NCI-H446 treated with DMSO at 0.1 percent for 48 hours (cell line): Measurements from ENCODE around the gene GADD45GIP1.
A peak's percentile ranks its signal among the peaks of the same experiment; 100 is the strongest.
"Not testable (repeated sequence)": the region's sequence is repeated elsewhere in the genome, so short reads cannot be mapped to it uniquely, and the experiment has no call there.

Experiments
- DNase-seq: peaks from one replicate; lab custom pipeline; 2025; lab: John Stamatoyannopoulos, UW

The GADD45GIP1 gene

GRCh38 chr19:12987781-12988180, 30.8 kb upstream of the GADD45GIP1 start:
- no peak for DNase-seq

GRCh38 chr19:12987190-12987589, 30.2 kb upstream of the GADD45GIP1 start:
- no peak for DNase-seq

GRCh38 chr19:12986726-12987125, 29.7 kb upstream of the GADD45GIP1 start:
- no peak for DNase-seq

GRCh38 chr19:12985049-12985776, 28.2 kb upstream of the GADD45GIP1 start:
- DNase-seq = no peak

- DNase-seq = no peak
Measured at GRCh38 chr19:12984683-12985048, 27.6 kb upstream of the GADD45GIP1 start.

- no peak for DNase-seq
Measured at GRCh38 chr19:12984143-12984627, 27.2 kb upstream of the GADD45GIP1 start.

GRCh38 chr19:12983542-12984142, 26.6 kb upstream of the GADD45GIP1 start:
- peak; percentile 46 for DNase-seq

GRCh38 chr19:12983091-12983490, 26.1 kb upstream of the GADD45GIP1 start:
- DNase-seq = no peak

- DNase-seq = no peak
Measured at GRCh38 chr19:12982648-12983047, 25.6 kb upstream of the GADD45GIP1 start.

GRCh38 chr19:12979974-12980373, 23.0 kb upstream of the GADD45GIP1 start:
- no peak for DNase-seq

GRCh38 chr19:12976109-12976508, 19.1 kb upstream of the GADD45GIP1 start:
- not testable (repeated sequence) for DNase-seq

GRCh38 chr19:12975221-12975741, 18.3 kb upstream of the GADD45GIP1 start:
- no peak for DNase-seq

- peak; percentile 73 for DNase-seq
Measured at GRCh38 chr19:12974301-12975220, 17.5 kb upstream of the GADD45GIP1 start.

- DNase-seq = no peak
Measured at GRCh38 chr19:12973236-12973635, 16.2 kb upstream of the GADD45GIP1 start.

- no peak for DNase-seq
Measured at GRCh38 chr19:12970070-12970820, 13.2 kb upstream of the GADD45GIP1 start.

GRCh38 chr19:12969292-12969988, 12.4 kb upstream of the GADD45GIP1 start, which contains the start of gene DAND5:
Gene DAND5, plus strand, starts transcription at chr19:12969576. Its CDS starts 85 bp downstream, at chr19:12969661.
- peak; percentile 79 for DNase-seq

- DNase-seq = no peak
Measured at GRCh38 chr19:12967907-12968306, 10.9 kb upstream of the GADD45GIP1 start.

- DNase-seq = no peak
Measured at GRCh38 chr19:12965812-12966135, 8.8 kb upstream of the GADD45GIP1 start.

GRCh38 chr19:12965017-12965811, 8.2 kb upstream of the GADD45GIP1 start:
- peak; percentile 51 for DNase-seq

GRCh38 chr19:12959481-12959880, 2.5 kb upstream of the GADD45GIP1 start:
- no peak for DNase-seq
